Measurements from ENCODE around the gene PIK3C2A. TPM values are rescaled to one million over a fixed set of nuclear protein-coding genes. Genes with fewer than 3 reads are reported as not detected.
"Not testable (repeated sequence)": the region's sequence is repeated elsewhere in the genome, so short reads cannot be mapped to it uniquely, and the experiment has no call there.

PIK3C2A gene
- total RNA-seq, 1 donor: 60.0 TPM

- DNase-seq (ENCODE audit: low read depth): no peak
- H3K4me3 ChIP-seq (ENCODE audit: low read depth, low read length): no peak overlapping the region
- no peak for TF ChIP-seq CTCF (IDR thresholded peaks at IDR 0.05; ENCODE audit: insufficient read depth, low read length)
Measured at GRCh38 chr11:17244046-17244445, 36.3 kb upstream of the PIK3C2A start.

GRCh38 chr11:17242954-17243353, 35.2 kb upstream of the PIK3C2A start:
- not testable (repeated sequence) for DNase-seq (ENCODE audit: low read depth); H3K4me3 ChIP-seq (ENCODE audit: low read depth, low read length)

- TF ChIP-seq CTCF (IDR thresholded peaks at IDR 0.05; ENCODE audit: insufficient read depth, low read length): no peak
- DNase-seq (ENCODE audit: low read depth): no peak
- H3K4me3 ChIP-seq (ENCODE audit: low read depth, low read length): no peak overlapping the region
Measured at GRCh38 chr11:17240780-17241179, 33.0 kb upstream of the PIK3C2A start.

- DNase-seq (ENCODE audit: low read depth); H3K4me3 ChIP-seq (ENCODE audit: low read depth, low read length): not testable (repeated sequence)
Measured at GRCh38 chr11:17239927-17240326, 32.1 kb upstream of the PIK3C2A start.

- H3K4me3 ChIP-seq (ENCODE audit: low read depth, low read length): no peak overlapping the region
- no peak for DNase-seq (ENCODE audit: low read depth)
- TF ChIP-seq CTCF (IDR thresholded peaks at IDR 0.05; ENCODE audit: insufficient read depth, low read length): no peak
Measured at GRCh38 chr11:17238377-17238776, 30.6 kb upstream of the PIK3C2A start.

GRCh38 chr11:17233101-17233500, 25.3 kb upstream of the PIK3C2A start:
- no peak for TF ChIP-seq CTCF (IDR thresholded peaks at IDR 0.05; ENCODE audit: insufficient read depth, low read length)
- H3K4me3 ChIP-seq (ENCODE audit: low read depth, low read length): no peak overlapping the region
- no peak for DNase-seq (ENCODE audit: low read depth)

- DNase-seq (ENCODE audit: low read depth): no peak
- no peak for TF ChIP-seq CTCF (IDR thresholded peaks at IDR 0.05; ENCODE audit: insufficient read depth, low read length)
- H3K4me3 ChIP-seq (ENCODE audit: low read depth, low read length): no peak overlapping the region
Measured at GRCh38 chr11:17230867-17231851, 23.4 kb upstream of the PIK3C2A start.

Data from fibroblast of the aortic adventitia (primary cell).